ENCODE data around the gene FAM171A1.

DNA sequence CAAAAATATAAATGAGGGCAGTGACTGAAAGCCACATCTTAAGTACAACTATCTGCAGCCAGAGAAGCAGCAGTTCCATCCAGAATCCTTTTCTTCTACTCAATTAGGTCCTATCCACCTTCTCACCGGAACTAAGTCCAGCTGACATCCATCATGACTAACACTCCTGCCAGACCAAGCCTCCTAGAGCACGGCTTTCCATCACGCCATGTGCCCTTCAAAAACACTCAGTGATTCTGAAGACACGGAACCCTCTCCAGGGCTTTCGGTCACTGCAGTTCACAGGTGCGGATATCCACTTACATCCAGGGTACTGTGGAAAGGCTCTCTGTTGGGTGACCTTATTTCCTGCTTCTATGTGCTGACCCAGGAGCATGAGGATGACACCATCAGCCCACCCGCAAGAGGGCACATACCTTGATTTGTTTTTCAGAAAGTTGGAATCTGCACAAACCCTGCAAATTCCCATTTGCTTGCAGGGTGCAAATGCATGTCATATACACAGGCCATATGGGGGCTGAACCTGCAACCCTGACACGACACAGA is 64.3 kb downstream of the FAM171A1 start:
- TF ChIP-seq, protein P1, sequence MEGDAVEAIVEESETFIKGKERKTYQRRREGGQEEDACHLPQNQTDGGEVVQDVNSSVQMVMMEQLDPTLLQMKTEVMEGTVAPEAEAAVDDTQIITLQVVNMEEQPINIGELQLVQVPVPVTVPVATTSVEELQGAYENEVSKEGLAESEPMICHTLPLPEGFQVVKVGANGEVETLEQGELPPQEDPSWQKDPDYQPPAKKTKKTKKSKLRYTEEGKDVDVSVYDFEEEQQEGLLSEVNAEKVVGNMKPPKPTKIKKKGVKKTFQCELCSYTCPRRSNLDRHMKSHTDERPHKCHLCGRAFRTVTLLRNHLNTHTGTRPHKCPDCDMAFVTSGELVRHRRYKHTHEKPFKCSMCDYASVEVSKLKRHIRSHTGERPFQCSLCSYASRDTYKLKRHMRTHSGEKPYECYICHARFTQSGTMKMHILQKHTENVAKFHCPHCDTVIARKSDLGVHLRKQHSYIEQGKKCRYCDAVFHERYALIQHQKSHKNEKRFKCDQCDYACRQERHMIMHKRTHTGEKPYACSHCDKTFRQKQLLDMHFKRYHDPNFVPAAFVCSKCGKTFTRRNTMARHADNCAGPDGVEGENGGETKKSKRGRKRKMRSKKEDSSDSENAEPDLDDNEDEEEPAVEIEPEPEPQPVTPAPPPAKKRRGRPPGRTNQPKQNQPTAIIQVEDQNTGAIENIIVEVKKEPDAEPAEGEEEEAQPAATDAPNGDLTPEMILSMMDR (conservative IDR thresholded peaks at IDR 0.05; ENCODE audit: low read length) = no peak
- TF ChIP-seq EZH2phosphoT487 (IDR thresholded peaks at IDR 0.05; ENCODE audit: borderline replicate concordance) = no peak
